HG03060 (cell line): ENCODE measurements around the gene TTC39C.
"Not testable (repeated sequence)": the region's sequence is repeated elsewhere in the genome, so short reads cannot be mapped to it uniquely, and the experiment has no call there.

ENCODE experiments used
- ATAC-seq: cut with Tn5 transposase; IDR thresholded peaks from one replicate; pipeline ENCODE4 v1.9.1; 2021; ENCODE audit warnings: low read depth, moderate number of reproducible peaks; ENCODE audit not compliant: unreplicated experiment

Gene TTC39C

GRCh38 chr18:24048261-24048660 is 33.7 kb downstream of the TTC39C start:
- ATAC-seq, result no peak

- ATAC-seq, result no peak
These were observed 34.6 kb downstream of the TTC39C start for GRCh38 chr18:24049142-24049541.

GRCh38 chr18:24051031-24051947 is 36.7 kb downstream of the TTC39C start:
- ATAC-seq, result no peak

GRCh38 chr18:24052053-24052452 is 37.5 kb downstream of the TTC39C start:
- ATAC-seq, result no peak

GRCh38 chr18:24053211-24053610 is 38.7 kb downstream of the TTC39C start:
- no peak for ATAC-seq

- ATAC-seq, result no peak
These were observed 39.6 kb downstream of the TTC39C start for GRCh38 chr18:24054130-24054529.

GRCh38 chr18:24055009-24055804 is 40.7 kb downstream of the TTC39C start:
- no peak for ATAC-seq

- ATAC-seq, result no peak
These were observed 41.3 kb downstream of the TTC39C start for GRCh38 chr18:24055878-24056277.

- ATAC-seq, result no peak
These were observed 42.0 kb downstream of the TTC39C start for GRCh38 chr18:24056506-24056905.

- ATAC-seq, result no peak
These were observed 43.2 kb downstream of the TTC39C start for GRCh38 chr18:24057804-24058203.

GRCh38 chr18:24059385-24059784 is 44.8 kb downstream of the TTC39C start:
- not testable (repeated sequence) for ATAC-seq

- ATAC-seq, result no peak
These were observed 46.1 kb downstream of the TTC39C start for GRCh38 chr18:24060644-24061043.

- no peak for ATAC-seq
These were observed 48.7 kb downstream of the TTC39C start for GRCh38 chr18:24063121-24063731.

- no peak for ATAC-seq
These were observed 50.0 kb downstream of the TTC39C start for GRCh38 chr18:24064391-24065100.

- no peak for ATAC-seq
These were observed 51.4 kb downstream of the TTC39C start for GRCh38 chr18:24065906-24066305.

GRCh38 chr18:24068945-24069693 is 54.6 kb downstream of the TTC39C start:
- ATAC-seq, result no peak

GRCh38 chr18:24071029-24071428 is 56.5 kb downstream of the TTC39C start:
- ATAC-seq, result no peak

GRCh38 chr18:24071779-24072178 is 57.2 kb downstream of the TTC39C start:
- ATAC-seq, result no peak

GRCh38 chr18:24072743-24073142 is 58.2 kb downstream of the TTC39C start:
- no peak for ATAC-seq

GRCh38 chr18:24073791-24074190 is 59.2 kb downstream of the TTC39C start:
- ATAC-seq, result no peak
